Lung (tissue), 12 donors: ENCODE measurements around the gene GGT5. TPM values are rescaled to one million over a fixed set of nuclear protein-coding genes. Genes with fewer than 3 reads are reported as not detected.
A peak's percentile ranks its signal among the peaks of the same experiment; 100 is the strongest.

Experiments used
- ATAC-seq: fragments of 200-7000 bp; cut with Tn5 transposase; one replicate; pipeline ENCODE4 v1.9.1; 2020; ENCODE audit warnings: moderate number of reproducible peaks; ENCODE audit not compliant: insufficient read depth, low FRiP score
- DNase-seq, 3 donors: peaks; one replicate each; pipeline ENCODE4 v3.0.0-alpha.2; 2013 to 2017
- H3K27ac ChIP-seq, 2 donors: one replicate each; pipeline ENCODE4 v1.5.1; 2013; ENCODE audit warnings: mild to moderate bottlenecking in 2 of 2, moderate library complexity in 2 of 2, control low read depth in 1 of 2, inconsistent platforms in 1 of 2, low read depth in 1 of 2, low read length in 1 of 2
- H3K27me3 ChIP-seq, 3 donors: one replicate each; pipeline ENCODE4 v1.5.1; 2013; ENCODE audit warnings: low read length in 2 of 3; ENCODE audit not compliant: control insufficient read depth in 3 of 3, insufficient read depth in 3 of 3
- H3K36me3 ChIP-seq, 4 donors: one replicate each; pipeline ENCODE4 v1.5.1; 2013; ENCODE audit warnings: low read length in 4 of 4, mild to moderate bottlenecking in 1 of 4, moderate library complexity in 1 of 4; ENCODE audit not compliant: control insufficient read depth in 4 of 4, insufficient read depth in 4 of 4
- H3K4me1 ChIP-seq, 5 donors: one replicate each; pipeline ENCODE4 v1.5.1; 2013; ENCODE audit warnings: low read length in 5 of 5, mild to moderate bottlenecking in 2 of 5, moderate library complexity in 1 of 5; ENCODE audit not compliant: control insufficient read depth in 5 of 5, insufficient read depth in 5 of 5
- H3K4me3 ChIP-seq: one replicate; pipeline ENCODE4 v1.5.1; 2013; ENCODE audit warnings: mild to moderate bottlenecking, control low read depth, moderate library complexity
- H3K9ac ChIP-seq, 2 donors: one replicate each; pipeline ENCODE4 v1.5.1; 2013; ENCODE audit warnings: low read length in 2 of 2, control low read depth in 1 of 2; ENCODE audit not compliant: insufficient read depth in 1 of 2
- H3K9me3 ChIP-seq, 4 donors: one replicate each; pipeline ENCODE4 v1.5.1; 2013; ENCODE audit warnings: low read length in 3 of 4, mild to moderate bottlenecking in 1 of 4, moderate library complexity in 1 of 4; ENCODE audit not compliant: control insufficient read depth in 4 of 4, insufficient read depth in 3 of 4
- WGBS, 2 donors: extraction: QIAGEN DNeasy Blood & Tissue Kit; methylation state at CpG; one replicate each; pipeline ENCODE4 v1.1.7; 2013; 5-methylcytosine and 5-hydroxymethylcytosine counted together
- polyA plus RNA-seq, 2 donors: library from polyadenylated mRNA; stranded (reverse); fragments of 200-250 nt; gene quantifications; one replicate each; pipeline ENCODE4 v1.2.1, GENCODE V29; 2013
- total RNA-seq, 2 donors: library from RNA; depleted of rRNA in 1 of 2; stranded (reverse); fragments of >200 nt in 1 of 2; gene quantifications; one replicate each; pipeline ENCODE4 v1.2.1, GENCODE V29; 2014 to 2021
- TF ChIP-seq, protein P1 (sequence below): IDR thresholded peaks from 2 replicates; pipeline ENCODE4 v1.5.1; 2012; ENCODE audit warnings: mild to moderate bottlenecking; ENCODE audit errors: control extremely low read depth, extremely low read depth
- donor health status: control.
- donor health status: control.
- donor health status: Bipolar disorder and iron deficiency.
- donor health status: healthy.
- donor health status: DM: yes; HTN: yes; CAD: no.

The GGT5 gene
- total and polyA plus RNA-seq, 4 donors: 9.8 to 92.0 (median 54.7) TPM

DNA sequence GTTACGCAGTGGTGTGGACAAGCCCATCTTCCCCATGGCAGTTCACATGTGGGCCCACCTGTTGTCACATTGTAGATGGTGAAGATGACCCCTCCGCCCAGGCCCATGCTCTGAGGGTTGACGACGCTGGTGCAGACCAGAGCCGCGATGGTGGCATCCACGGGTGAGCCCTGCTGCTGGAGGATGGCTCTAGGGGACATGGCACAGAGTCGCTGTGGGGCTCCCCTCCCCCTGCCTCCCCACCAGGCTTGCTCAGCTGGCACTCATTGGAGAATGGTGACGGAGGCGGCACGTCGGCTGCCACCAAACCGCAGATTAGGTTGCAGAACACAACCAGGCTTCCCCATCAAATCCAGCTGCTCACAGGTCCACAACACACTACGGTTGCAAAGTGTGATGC, 11.1 kb downstream of the GGT5 start:
- TF ChIP-seq, protein P1, sequence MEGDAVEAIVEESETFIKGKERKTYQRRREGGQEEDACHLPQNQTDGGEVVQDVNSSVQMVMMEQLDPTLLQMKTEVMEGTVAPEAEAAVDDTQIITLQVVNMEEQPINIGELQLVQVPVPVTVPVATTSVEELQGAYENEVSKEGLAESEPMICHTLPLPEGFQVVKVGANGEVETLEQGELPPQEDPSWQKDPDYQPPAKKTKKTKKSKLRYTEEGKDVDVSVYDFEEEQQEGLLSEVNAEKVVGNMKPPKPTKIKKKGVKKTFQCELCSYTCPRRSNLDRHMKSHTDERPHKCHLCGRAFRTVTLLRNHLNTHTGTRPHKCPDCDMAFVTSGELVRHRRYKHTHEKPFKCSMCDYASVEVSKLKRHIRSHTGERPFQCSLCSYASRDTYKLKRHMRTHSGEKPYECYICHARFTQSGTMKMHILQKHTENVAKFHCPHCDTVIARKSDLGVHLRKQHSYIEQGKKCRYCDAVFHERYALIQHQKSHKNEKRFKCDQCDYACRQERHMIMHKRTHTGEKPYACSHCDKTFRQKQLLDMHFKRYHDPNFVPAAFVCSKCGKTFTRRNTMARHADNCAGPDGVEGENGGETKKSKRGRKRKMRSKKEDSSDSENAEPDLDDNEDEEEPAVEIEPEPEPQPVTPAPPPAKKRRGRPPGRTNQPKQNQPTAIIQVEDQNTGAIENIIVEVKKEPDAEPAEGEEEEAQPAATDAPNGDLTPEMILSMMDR: no peak
- Histone ChIP-seq H3K27ac (no peak overlapping the region), H3K27me3 (no peaks in the 10 kb centered on the region), H3K9ac (no peak overlapping the region), H3K36me3 (peaks cover 0 to 7% (median 0%) of the 10 kb centered on the region in 4 donors), H3K4me1 (no peaks in the 10 kb centered on the region), H3K4me3 (no peak overlapping the region), H3K9me3 (no peaks in the 10 kb centered on the region)
- DNase-seq: no peak
- ATAC-seq: no peak
- WGBS, 2 donors: 96 to 98% methylated on average over 14 of the region's 14 CpGs

DNA sequence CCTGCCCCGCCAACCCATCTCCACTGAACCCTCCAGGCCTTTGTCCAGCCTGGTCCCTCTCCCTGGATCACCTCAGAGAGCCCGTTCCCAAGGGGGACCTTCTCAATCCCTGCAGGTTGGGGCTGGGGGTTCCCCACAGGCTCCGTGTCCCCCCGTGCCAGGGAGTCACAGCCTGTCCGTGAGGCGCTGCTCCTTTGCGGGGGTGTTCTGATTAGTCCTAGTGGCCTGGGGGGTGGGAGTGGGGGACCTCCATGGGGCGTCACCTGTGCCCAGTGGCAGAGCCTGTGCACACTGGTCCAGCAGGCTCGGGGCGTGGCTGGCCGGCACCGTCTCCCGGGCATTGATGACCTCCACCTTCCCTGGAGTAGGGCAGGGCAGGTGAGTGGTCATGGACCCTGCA, 11.6 kb downstream of the GGT5 start:
- no peak overlapping the region for H3K27ac ChIP-seq
- no peak overlapping the region for H3K9ac ChIP-seq
- TF ChIP-seq, protein P1: no peak
- H3K27me3 ChIP-seq: no peaks in the 10 kb centered on the region
- no peaks in the 10 kb centered on the region for H3K4me1 ChIP-seq
- 94 to 96% methylated on average over 13 of the region's 13 CpGs for WGBS, 2 donors
- no peak overlapping the region for H3K4me3 ChIP-seq
- no peak for DNase-seq
- H3K36me3 ChIP-seq: peaks cover 0 to 7% (median 0%) of the 10 kb centered on the region in 4 donors
- H3K9me3 ChIP-seq: no peaks in the 10 kb centered on the region
- ATAC-seq: no peak

DNA sequence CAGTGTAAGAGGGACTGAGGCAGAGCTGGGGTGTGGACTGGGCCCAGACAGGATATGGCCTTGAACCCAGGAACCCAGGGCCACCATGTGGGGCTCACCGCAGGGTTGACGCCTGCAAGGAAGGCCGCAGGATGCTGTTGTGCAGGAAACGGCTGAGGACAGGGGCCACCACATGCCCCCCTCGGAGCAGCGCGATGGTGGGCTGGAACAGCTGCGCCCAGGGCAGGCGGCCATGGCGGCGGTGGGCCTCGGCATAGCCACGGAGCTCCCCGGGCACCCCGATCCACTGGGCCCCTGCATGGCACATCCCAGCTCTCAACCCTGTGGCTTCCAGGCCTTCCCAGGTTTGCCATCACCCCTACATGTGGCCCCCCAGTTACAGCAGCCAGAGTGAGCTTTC, 12.2 kb downstream of the GGT5 start:
- Histone ChIP-seq H3K36me3 (peaks cover 0 to 7% (median 0%) of the 10 kb centered on the region in 4 donors), H3K4me1 (no peaks in the 10 kb centered on the region), H3K27me3 (no peaks in the 10 kb centered on the region), H3K9me3 (no peaks in the 10 kb centered on the region), H3K9ac (no peak overlapping the region), H3K27ac (no peak overlapping the region), H3K4me3 (no peak overlapping the region)
- ATAC-seq (peak; percentile 35), DNase-seq (no peak)
- TF ChIP-seq, protein P1: no peak
- 94 to 96% methylated on average over 12 to 15 of the region's 15 CpGs for WGBS, 2 donors

DNA sequence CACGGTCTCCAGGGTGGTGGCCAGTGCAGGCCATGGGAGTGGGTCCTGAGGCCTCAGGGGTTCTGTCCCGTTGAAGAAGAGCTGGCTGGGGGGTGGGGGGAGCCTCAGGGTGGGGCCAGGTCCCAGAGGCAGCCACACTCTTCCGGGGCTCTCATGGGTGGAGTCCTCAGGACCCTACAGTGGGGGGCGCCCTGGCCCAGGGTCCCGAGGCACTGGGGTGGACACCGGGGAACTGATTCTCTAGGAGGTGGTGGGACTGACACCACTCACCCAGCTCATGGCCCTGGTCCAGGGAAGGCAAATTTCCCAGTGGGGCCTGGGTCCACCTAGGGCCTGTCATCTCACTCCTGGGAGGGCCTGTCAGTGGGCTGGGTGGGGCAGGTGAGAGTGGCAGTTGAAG, 12.8 kb downstream of the GGT5 start:
- no peak overlapping the region for H3K27ac ChIP-seq
- H3K4me3 ChIP-seq: no peak overlapping the region
- H3K9ac ChIP-seq: no peak overlapping the region
- H3K4me1 ChIP-seq: no peaks in the 10 kb centered on the region
- ATAC-seq (no peak), DNase-seq (no peak)
- no peaks in the 10 kb centered on the region for H3K27me3 ChIP-seq
- no peaks in the 10 kb centered on the region for H3K9me3 ChIP-seq
- TF ChIP-seq, protein P1: no peak
- 93 to 98% methylated on average over 6 of the region's 6 CpGs for WGBS, 2 donors
- peaks cover 0 to 7% (median 0%) of the 10 kb centered on the region in 4 donors for H3K36me3 ChIP-seq
